ENCODE results near the gene GRIK4. TPM values are rescaled to one million over a fixed set of nuclear protein-coding genes. Genes with fewer than 3 reads are reported as not detected.

GRIK4 gene
- total and polyA plus RNA-seq, 7 donors = 0.04 to 0.11 (median 0.04) TPM; not detected in 4

- no peaks in the 10 kb centered on the region for H3K4me1 ChIP-seq
- DNase-seq (no peak), ATAC-seq (no peak)
- H3K27ac ChIP-seq = no peak overlapping the region
- TF ChIP-seq, protein P1, sequence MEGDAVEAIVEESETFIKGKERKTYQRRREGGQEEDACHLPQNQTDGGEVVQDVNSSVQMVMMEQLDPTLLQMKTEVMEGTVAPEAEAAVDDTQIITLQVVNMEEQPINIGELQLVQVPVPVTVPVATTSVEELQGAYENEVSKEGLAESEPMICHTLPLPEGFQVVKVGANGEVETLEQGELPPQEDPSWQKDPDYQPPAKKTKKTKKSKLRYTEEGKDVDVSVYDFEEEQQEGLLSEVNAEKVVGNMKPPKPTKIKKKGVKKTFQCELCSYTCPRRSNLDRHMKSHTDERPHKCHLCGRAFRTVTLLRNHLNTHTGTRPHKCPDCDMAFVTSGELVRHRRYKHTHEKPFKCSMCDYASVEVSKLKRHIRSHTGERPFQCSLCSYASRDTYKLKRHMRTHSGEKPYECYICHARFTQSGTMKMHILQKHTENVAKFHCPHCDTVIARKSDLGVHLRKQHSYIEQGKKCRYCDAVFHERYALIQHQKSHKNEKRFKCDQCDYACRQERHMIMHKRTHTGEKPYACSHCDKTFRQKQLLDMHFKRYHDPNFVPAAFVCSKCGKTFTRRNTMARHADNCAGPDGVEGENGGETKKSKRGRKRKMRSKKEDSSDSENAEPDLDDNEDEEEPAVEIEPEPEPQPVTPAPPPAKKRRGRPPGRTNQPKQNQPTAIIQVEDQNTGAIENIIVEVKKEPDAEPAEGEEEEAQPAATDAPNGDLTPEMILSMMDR (IDR thresholded peaks at IDR 0.05) = no peak
- H3K4me3 ChIP-seq = no peak overlapping the region
- intact Hi-C loops (cut with DNase I) = no loop called here
- H3K9me3 ChIP-seq = no peaks in the 10 kb centered on the region
- no peaks in the 10 kb centered on the region for H3K36me3 ChIP-seq (ENCODE audit: insufficient read depth in 1 of 2, low read depth in 1 of 2)
- peaks cover 0 to 8% (median 0%) of the 10 kb centered on the region in 3 donors for H3K27me3 ChIP-seq (ENCODE audit: insufficient read depth in 3 of 3, low read length in 2 of 3)
- WGBS, 3 donors = 74 to 76% (median 75%) methylated on average over 11 to 12 of the region's 12 CpGs
Observed at GRCh38 chr11:120819437-120820365, 308.2 kb downstream of the GRIK4 start.

DNA sequence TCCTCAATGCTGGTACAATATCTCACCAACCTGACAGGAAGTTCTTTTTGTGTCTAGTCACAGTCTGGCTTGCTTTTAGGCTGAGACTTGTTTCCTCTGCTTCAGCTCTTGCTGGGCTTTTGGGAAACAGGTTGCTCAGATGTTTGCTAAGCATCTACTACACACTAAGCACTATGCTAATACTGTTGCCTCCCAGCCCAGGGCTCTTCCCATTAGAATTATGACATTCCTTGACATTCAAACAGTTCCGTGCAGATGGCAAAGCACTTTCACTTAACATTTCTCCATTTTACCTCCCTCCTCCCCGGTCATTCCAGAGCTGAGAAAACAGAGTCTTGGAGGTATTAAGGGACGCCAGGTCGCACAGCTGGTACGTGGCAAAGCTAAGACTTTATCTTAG lies 311.6 kb downstream of the GRIK4 start:
- intact Hi-C loops (cut with DNase I) = no loop called here
- Histone ChIP-seq H3K4me1 (no peaks in the 10 kb centered on the region), H3K27me3 (ENCODE audit: insufficient read depth in 3 of 3, low read length in 2 of 3) (peaks cover 0 to 3% (median 0%) of the 10 kb centered on the region in 3 donors), H3K4me3 (no peak overlapping the region), H3K27ac (no peak overlapping the region), H3K36me3 (ENCODE audit: insufficient read depth in 1 of 2, low read depth in 1 of 2) (no peaks in the 10 kb centered on the region), H3K9me3 (no peaks in the 10 kb centered on the region)
- TF ChIP-seq, protein P1 (IDR thresholded peaks at IDR 0.05) = no peak
- 79 to 86% (median 83%) methylated on average over 5 of the region's 5 CpGs for WGBS, 3 donors
- ATAC-seq = no peak
- no peak for DNase-seq

GRCh38 chr11:120824242-120824641 lies 312.7 kb downstream of the GRIK4 start:
- Histone ChIP-seq H3K4me3 (no peak overlapping the region), H3K9me3 (no peaks in the 10 kb centered on the region), H3K36me3 (ENCODE audit: insufficient read depth in 1 of 2, low read depth in 1 of 2) (no peaks in the 10 kb centered on the region), H3K27me3 (ENCODE audit: insufficient read depth in 3 of 3, low read length in 2 of 3) (peaks cover 0 to 1% (median 1%) of the 10 kb centered on the region in 3 donors), H3K4me1 (no peaks in the 10 kb centered on the region), H3K27ac (no peak overlapping the region)
- intact Hi-C loops (cut with DNase I) = no loop called here
- no peak for ATAC-seq
- TF ChIP-seq, protein P1 (IDR thresholded peaks at IDR 0.05) = no peak
- 97 to 98% (median 97%) methylated on average over 5 of the region's 5 CpGs for WGBS, 3 donors
- DNase-seq = no peak

DNA sequence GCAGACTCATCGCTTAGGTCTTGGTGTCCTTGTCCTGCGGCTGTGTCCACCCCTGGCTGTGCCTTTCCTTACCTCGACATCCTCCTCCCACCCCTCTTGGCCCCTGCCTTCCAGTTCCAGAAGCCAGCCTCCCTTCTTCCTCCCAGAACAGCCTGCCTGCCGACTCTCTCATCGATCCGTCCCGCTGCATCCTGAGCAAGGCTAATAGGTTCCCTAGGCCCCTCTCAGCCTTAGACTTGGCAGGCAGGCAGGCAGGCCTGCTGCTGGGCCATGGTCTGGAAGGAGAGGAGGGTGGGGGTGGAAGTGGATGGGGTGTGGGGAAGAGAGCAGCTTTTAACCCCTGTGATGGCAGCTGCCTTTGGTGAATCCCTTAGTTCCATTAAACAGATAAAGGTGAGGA lies 315.6 kb downstream of the GRIK4 start:
- Histone ChIP-seq H3K27me3 (ENCODE audit: insufficient read depth in 3 of 3, low read length in 2 of 3) (peaks cover 0 to 5% (median 5%) of the 10 kb centered on the region in 3 donors), H3K36me3 (ENCODE audit: insufficient read depth in 1 of 2, low read depth in 1 of 2) (no peaks in the 10 kb centered on the region), H3K4me1 (no peaks in the 10 kb centered on the region), H3K27ac (no peak overlapping the region), H3K9me3 (no peaks in the 10 kb centered on the region), H3K4me3 (no peak overlapping the region)
- intact Hi-C loops (cut with DNase I) = no loop called here
- 64 to 77% (median 66%) methylated on average over 7 of the region's 7 CpGs for WGBS, 3 donors
- no peak for DNase-seq
- no peak for ATAC-seq
- TF ChIP-seq, protein P1 (IDR thresholded peaks at IDR 0.05) = no peak
